Adrenal gland (tissue), 12 donors: ENCODE results near the gene DENND2A. TPM values are rescaled to one million over a fixed set of nuclear protein-coding genes. Genes with fewer than 3 reads are reported as not detected.
"Not testable (repeated sequence)": the region's sequence is repeated elsewhere in the genome, so short reads cannot be mapped to it uniquely, and the experiment has no call there.

Experiments used
- DNase-seq, 7 donors: peaks; one replicate each; pipeline ENCODE4 v3.0.0-alpha.2; 2019 to 2020
- H3K27ac ChIP-seq, 5 donors: fragments of 200-600 bp; sonication (generic) in 4 of 5; 1 replicate in 3 of 5; 2 replicates in 2 of 5; pipeline versions ENCODE4 v1.5.1 to v1.8.0; 2016 to 2020; ENCODE audit warnings: mild to moderate bottlenecking in 1 of 5
- H3K27me3 ChIP-seq: fragments of 200-600 bp; 2 replicates; pipeline ENCODE4 v1.8.0; 2021
- H3K36me3 ChIP-seq, 2 donors: fragments of 200-600 bp; replicated peaks in 1 of 2; 1 replicate in 1 of 2; 2 replicates in 1 of 2; pipeline versions ENCODE4 v1.5.1 to v1.8.0; 2018 to 2022
- H3K4me1 ChIP-seq, 2 donors: fragments of 200-600 bp; replicated peaks in 1 of 2; 1 replicate in 1 of 2; 2 replicates in 1 of 2; pipeline versions ENCODE4 v1.5.1 to v1.8.0; 2018 to 2021
- H3K4me3 ChIP-seq, 4 donors: fragments of 200-600 bp; sonication (generic) in 3 of 4; one replicate each; pipeline ENCODE4 v1.5.1; 2016 to 2018
- H3K9me3 ChIP-seq, 3 donors: fragments of 200-600 bp; sonication (generic) in 1 of 3; replicated peaks in 1 of 3; 1 replicate in 2 of 3; 2 replicates in 1 of 3; pipeline versions ENCODE4 v1.5.1 to v1.8.0; 2016 to 2021
- POLR2A ChIP-seq, 2 donors: fragments of 450-650 bp; IDR thresholded peaks; one replicate each; pipeline ENCODE4 v1.6.1; 2017; ENCODE audit warnings: antibody characterized with exemption in 2 of 2, mild to moderate bottlenecking in 2 of 2, moderate library complexity in 1 of 2
- WGBS, 4 donors: extraction: QIAGEN DNeasy Blood & Tissue Kit in 2 of 4; methylation state at CpG; one replicate each; pipeline versions ENCODE4 v1.1.5 to v1.1.7; 2013 to 2017; 5-methylcytosine and 5-hydroxymethylcytosine counted together
- intact Hi-C, 2 donors: fragments of 100-400 bp; cut with DNase I; formaldehyde crosslinking; loops; one replicate each; pipeline versions ENCODE4 v1.14.1 to v1.15.0; 2022 to 2023
- polyA plus RNA-seq, 3 donors: library from polyadenylated mRNA; stranded (reverse); fragments of 200-250 nt in 2 of 3; fragments of 350-450 nt in 1 of 3; fragmentation: Illumina TruSeq in 1 of 3; extraction: RNeasy Lipid Tissue Mini Kit (QIAGEN cat#74804) in 1 of 3; gene quantifications; one replicate each; pipeline ENCODE4 v1.2.3, GENCODE V29; 2013 to 2014
- total RNA-seq, 9 donors: library from RNA; depleted of rRNA in 4 of 9; stranded (reverse); fragments of >200 nt in 4 of 9; fragments of 120-200 nt in 1 of 9; fragmentation: NEBNext Ultra II Directional in 1 of 9; extraction: Animal tissue kit (Norgen Biotek cat#: 25700) in 1 of 9; gene quantifications; one replicate each; pipeline versions ENCODE4 v1.1.0 to v1.2.4, GENCODE V29; 2013 to 2023
- TF ChIP-seq, protein P1 (sequence below), 6 experiments: fragments of 450-650 bp in 4 of 6; fragments of 200-600 bp in 2 of 6; sonication (generic) in 1 of 6; IDR thresholded peaks; 1 replicate in 5 of 6; 2 replicates in 1 of 6; pipeline versions ENCODE4 v1.5.1 to v1.8.0; 2016 to 2021; ENCODE audit warnings: antibody characterized with exemption in 6 of 6, mild to moderate bottlenecking in 2 of 6, moderate library complexity in 1 of 6
- donor health status: healthy with polysubstance abuse.
- donor health status: Bipolar disorder and iron deficiency.
- donor health status: DM: yes; HTN: yes; CAD: no.
- donor health status: DM: no; HTN: no; CAD: no.
- donor health status: DM: no; HTN: no; CAD: no.
- donor health status: DM: yes; HTN: yes; CAD: no.

Gene DENND2A
- total and polyA plus RNA-seq, 12 donors = 3.0 to 10.9 (median 5.8) TPM

DNA sequence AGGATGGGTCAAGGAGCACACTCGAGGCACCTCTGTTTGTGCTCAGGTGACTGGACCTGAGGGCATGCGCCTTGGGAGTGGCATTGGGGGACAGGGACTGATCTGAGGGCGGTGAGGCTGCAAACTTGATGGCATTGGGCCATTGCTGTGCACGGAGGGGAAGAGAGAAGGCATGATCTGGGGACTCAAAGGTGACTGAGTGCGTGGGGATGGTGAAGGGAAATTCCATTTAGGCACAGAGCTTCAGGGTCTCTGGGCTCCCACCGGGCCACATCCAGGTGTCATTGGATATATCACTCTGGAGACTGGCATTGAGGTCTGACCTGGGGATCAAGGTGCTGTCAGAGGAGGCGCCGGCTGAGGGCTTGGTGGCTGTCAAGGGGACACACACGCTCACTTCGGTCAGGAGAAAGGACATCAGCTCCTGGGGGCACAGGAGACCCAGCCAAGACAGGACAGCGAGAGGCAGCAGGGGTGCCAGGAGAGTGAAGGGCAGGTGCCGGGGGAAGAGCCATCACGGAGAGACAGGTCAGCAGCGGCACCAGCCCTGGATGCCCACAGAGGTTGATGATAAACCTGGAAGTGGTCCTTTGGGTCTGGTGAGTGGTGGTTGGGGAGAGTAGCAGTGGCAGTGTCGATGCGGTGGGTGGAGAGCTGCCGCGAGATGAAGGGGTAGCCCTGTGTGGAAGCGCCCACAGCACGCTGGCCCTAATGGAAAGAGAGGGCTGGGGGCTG lies 37.6 kb upstream of the DENND2A start:
- intact Hi-C loops = loop anchor here in 1 of 2 donors (5.0 kb wide), 1 partner anchor 339 kb away; no protein-coding TSS in a partner anchor
- Histone ChIP-seq H3K4me3 (no peak overlapping the region), H3K36me3 (peaks cover 0 to 16% of the 10 kb centered on the region in 2 donors), H3K27ac (no peak overlapping the region), H3K27me3 (no peaks in the 10 kb centered on the region), H3K4me1 (peaks cover 4 to 13% of the 10 kb centered on the region in 2 donors), H3K9me3 (no peaks in the 10 kb centered on the region)
- DNase-seq = peak in 2 of 7 donors; percentile 13 to 42
- no peak for TF ChIP-seq POLR2A (IDR thresholded peaks at IDR 0.05)
- TF ChIP-seq, protein P1, sequence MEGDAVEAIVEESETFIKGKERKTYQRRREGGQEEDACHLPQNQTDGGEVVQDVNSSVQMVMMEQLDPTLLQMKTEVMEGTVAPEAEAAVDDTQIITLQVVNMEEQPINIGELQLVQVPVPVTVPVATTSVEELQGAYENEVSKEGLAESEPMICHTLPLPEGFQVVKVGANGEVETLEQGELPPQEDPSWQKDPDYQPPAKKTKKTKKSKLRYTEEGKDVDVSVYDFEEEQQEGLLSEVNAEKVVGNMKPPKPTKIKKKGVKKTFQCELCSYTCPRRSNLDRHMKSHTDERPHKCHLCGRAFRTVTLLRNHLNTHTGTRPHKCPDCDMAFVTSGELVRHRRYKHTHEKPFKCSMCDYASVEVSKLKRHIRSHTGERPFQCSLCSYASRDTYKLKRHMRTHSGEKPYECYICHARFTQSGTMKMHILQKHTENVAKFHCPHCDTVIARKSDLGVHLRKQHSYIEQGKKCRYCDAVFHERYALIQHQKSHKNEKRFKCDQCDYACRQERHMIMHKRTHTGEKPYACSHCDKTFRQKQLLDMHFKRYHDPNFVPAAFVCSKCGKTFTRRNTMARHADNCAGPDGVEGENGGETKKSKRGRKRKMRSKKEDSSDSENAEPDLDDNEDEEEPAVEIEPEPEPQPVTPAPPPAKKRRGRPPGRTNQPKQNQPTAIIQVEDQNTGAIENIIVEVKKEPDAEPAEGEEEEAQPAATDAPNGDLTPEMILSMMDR (IDR thresholded peaks at IDR 0.05) = no peak
- WGBS, 4 donors = 94 to 98% (median 96%) methylated on average over 18 to 20 of the region's 20 CpGs

DNA sequence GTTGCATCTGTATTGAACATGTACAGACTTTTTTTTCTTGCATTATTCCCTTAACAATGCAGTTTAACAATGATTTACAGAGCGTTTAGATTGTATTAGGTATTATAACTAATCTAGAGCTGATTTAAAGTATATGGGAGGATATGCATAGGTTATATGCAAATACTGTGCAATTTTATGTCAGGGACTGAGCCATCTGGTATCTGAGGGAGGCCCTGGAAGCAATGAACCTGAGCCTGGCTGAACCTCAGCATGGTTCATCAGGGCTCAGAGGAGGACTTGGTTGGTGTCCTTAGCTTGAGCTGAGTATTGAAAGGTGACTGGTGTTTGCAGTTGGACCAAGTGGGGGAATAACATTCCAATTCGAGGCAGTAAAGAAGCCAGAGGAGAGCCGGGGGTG lies 36.9 kb upstream of the DENND2A start:
- no peak overlapping the region for H3K4me3 ChIP-seq
- H3K9me3 ChIP-seq = no peaks in the 10 kb centered on the region
- peaks cover 0 to 16% of the 10 kb centered on the region in 2 donors for H3K36me3 ChIP-seq
- TF ChIP-seq, protein P1 (IDR thresholded peaks at IDR 0.05) = no peak
- TF ChIP-seq POLR2A (IDR thresholded peaks at IDR 0.05) = no peak
- H3K27me3 ChIP-seq = no peaks in the 10 kb centered on the region
- intact Hi-C loops = loop anchor here in 1 of 2 donors (5.0 kb wide), 1 partner anchor 340 kb away; no protein-coding TSS in a partner anchor
- H3K27ac ChIP-seq = no peak overlapping the region
- DNase-seq = no peak
- 88 to 93% (median 91%) methylated on average over 3 of the region's 3 CpGs for WGBS, 4 donors
- peaks cover 4 to 13% of the 10 kb centered on the region in 2 donors for H3K4me1 ChIP-seq

DNA sequence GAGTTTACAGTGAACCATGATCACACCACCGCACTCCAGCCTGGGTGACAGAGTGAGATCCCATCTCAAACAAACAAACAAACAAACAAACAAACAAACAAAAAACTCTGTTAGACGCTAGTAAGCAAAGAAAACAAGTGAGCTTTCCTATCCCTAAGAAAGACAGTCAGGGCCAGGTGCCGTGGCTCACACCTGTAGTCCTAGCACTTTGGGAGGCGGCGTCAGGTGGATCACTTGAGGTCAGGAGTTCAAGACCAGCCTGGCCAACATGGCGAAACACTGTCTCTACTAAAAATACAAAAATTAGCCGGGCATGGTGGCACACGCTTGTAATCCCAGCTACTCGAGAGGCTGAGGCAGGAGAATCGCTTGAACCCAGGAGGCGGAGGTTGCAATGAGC lies 36.3 kb upstream of the DENND2A start:
- H3K4me3 ChIP-seq, H3K27me3 ChIP-seq, H3K27ac ChIP-seq, H3K9me3 ChIP-seq: not testable (repeated sequence)
- DNase-seq = peak in 1 of 7 donors; percentile 1
- 92 to 97% (median 95%) methylated on average over 11 of the region's 11 CpGs for WGBS, 4 donors
- intact Hi-C loops = loop anchor here in 1 of 2 donors (5.0 kb wide), 1 partner anchor 340 kb away; no protein-coding TSS in a partner anchor
- Histone ChIP-seq H3K36me3 (peaks cover 0 to 16% of the 10 kb centered on the region in 2 donors), H3K4me1 (peaks cover 2 to 13% of the 10 kb centered on the region in 2 donors)

DNA sequence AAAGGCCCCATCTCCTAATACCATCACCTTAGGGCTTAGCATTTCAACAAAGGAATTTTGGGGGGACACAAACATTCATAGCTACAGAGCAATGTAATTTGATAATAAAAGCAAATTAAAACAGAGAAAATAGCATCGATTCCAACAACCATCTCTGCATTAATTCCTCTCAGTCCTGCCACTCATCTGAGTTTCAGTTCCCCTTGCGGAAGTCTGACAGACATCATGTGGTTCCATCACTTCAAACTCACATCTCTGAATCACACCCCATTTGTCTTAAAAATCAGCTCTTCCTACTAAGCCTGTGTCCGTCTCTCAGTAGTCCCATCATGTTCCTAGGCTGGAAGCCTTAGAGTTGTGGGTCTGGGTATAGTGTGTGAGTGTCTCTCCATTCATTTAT lies 35.7 kb upstream of the DENND2A start:
- Histone ChIP-seq H3K27me3 (no peaks in the 10 kb centered on the region), H3K36me3 (peaks cover 0 to 16% of the 10 kb centered on the region in 2 donors), H3K4me1 (peaks cover 0 to 13% of the 10 kb centered on the region in 2 donors), H3K9me3 (no peaks in the 10 kb centered on the region), H3K4me3 (no peak overlapping the region), H3K27ac (no peak overlapping the region)
- WGBS, 4 donors = 76 to 83% (median 78%) methylated on average over 3 of the region's 3 CpGs
- intact Hi-C loops = loop anchor here in 1 of 2 donors (5.0 kb wide), 1 partner anchor 341 kb away; no protein-coding TSS in a partner anchor
- no peak for DNase-seq
- TF ChIP-seq, protein P1 (IDR thresholded peaks at IDR 0.05) = no peak
- no peak for TF ChIP-seq POLR2A (IDR thresholded peaks at IDR 0.05)
